Measurements from ENCODE around the gene STK36. TPM values are rescaled to one million over a fixed set of nuclear protein-coding genes. Genes with fewer than 3 reads are reported as not detected.

STK36 gene, protein sequence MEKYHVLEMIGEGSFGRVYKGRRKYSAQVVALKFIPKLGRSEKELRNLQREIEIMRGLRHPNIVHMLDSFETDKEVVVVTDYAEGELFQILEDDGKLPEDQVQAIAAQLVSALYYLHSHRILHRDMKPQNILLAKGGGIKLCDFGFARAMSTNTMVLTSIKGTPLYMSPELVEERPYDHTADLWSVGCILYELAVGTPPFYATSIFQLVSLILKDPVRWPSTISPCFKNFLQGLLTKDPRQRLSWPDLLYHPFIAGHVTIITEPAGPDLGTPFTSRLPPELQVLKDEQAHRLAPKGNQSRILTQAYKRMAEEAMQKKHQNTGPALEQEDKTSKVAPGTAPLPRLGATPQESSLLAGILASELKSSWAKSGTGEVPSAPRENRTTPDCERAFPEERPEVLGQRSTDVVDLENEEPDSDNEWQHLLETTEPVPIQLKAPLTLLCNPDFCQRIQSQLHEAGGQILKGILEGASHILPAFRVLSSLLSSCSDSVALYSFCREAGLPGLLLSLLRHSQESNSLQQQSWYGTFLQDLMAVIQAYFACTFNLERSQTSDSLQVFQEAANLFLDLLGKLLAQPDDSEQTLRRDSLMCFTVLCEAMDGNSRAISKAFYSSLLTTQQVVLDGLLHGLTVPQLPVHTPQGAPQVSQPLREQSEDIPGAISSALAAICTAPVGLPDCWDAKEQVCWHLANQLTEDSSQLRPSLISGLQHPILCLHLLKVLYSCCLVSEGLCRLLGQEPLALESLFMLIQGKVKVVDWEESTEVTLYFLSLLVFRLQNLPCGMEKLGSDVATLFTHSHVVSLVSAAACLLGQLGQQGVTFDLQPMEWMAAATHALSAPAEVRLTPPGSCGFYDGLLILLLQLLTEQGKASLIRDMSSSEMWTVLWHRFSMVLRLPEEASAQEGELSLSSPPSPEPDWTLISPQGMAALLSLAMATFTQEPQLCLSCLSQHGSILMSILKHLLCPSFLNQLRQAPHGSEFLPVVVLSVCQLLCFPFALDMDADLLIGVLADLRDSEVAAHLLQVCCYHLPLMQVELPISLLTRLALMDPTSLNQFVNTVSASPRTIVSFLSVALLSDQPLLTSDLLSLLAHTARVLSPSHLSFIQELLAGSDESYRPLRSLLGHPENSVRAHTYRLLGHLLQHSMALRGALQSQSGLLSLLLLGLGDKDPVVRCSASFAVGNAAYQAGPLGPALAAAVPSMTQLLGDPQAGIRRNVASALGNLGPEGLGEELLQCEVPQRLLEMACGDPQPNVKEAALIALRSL (N-terminal part only)
- total RNA-seq, result 25.7 and 30.6 TPM in 2 replicates

DNA sequence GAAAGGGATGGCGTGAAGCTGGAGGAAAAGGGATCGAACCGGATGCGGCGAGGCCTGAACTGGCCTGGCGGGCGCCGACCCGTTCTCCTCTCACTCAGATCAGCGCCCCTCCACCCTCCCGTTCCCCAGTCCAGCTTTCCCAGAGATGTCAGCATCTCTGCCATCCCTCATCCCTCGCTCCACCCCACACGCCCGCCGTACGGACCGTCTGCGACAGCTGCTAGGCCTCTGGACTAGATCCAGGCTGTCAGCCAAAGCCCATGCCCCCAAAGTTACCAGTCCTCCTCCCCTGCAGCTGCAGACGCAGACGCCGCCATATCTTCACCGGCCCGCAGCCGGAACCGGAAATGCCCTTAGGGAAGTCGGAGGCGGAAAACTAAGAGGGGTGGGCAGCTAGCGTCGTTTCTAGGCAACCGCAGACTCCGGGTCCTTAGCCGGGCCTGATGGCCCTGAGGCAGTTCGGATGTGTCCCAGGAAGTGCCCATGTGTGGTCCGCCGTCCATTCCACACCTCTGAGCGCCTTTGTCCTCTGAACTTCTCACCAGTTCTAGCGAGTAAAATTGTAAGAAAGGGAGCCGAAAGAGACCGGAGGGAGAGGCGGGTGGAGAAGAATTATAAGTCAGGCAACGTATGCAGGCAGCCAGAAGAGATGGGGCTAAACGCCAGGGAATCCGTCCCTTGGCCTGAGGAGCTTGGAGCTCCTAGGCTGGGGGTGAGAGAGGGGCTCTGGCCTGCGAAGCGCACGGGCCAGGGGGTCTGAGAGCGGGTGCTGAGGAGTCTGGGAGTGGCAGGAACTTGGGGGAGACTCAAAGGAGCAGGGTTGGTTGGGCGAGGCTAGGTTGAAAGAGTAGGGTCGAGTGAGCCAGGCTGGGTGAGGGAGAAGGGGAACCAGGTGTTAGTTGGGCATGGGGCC, at the start of gene STK36, which contains the start of gene RNF25:
STK36 (plus strand) TSS at position 433 of the 913 bp plus-strand sequence. CDS start 744 bp downstream, outside the sequence.
RNF25 (minus strand) TSS at position 349 of the 913 bp plus-strand sequence; CDS start at position 317, 32 bp downstream.
- peak; percentile 96 for DNase-seq (ENCODE audit: insufficient read length, low spot score, missing footprints)
- no peaks in the 10 kb centered on the region for H3K9me3 ChIP-seq (ENCODE audit: low read depth, low read length)
- peak within 1 kb of the TSS; percentile 97 for H2AFZ ChIP-seq (ENCODE audit: low read length)
- TF ChIP-seq, protein P1, sequence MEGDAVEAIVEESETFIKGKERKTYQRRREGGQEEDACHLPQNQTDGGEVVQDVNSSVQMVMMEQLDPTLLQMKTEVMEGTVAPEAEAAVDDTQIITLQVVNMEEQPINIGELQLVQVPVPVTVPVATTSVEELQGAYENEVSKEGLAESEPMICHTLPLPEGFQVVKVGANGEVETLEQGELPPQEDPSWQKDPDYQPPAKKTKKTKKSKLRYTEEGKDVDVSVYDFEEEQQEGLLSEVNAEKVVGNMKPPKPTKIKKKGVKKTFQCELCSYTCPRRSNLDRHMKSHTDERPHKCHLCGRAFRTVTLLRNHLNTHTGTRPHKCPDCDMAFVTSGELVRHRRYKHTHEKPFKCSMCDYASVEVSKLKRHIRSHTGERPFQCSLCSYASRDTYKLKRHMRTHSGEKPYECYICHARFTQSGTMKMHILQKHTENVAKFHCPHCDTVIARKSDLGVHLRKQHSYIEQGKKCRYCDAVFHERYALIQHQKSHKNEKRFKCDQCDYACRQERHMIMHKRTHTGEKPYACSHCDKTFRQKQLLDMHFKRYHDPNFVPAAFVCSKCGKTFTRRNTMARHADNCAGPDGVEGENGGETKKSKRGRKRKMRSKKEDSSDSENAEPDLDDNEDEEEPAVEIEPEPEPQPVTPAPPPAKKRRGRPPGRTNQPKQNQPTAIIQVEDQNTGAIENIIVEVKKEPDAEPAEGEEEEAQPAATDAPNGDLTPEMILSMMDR (IDR thresholded peaks at IDR 0.05; ENCODE audit: extremely low read depth, low read depth, low read length), result no peak
- peak within 1 kb of the TSS; percentile 92 for H3K4me2 ChIP-seq (ENCODE audit: insufficient read depth, low read length)
- no peaks in the 10 kb centered on the region for H3K27me3 ChIP-seq (ENCODE audit: insufficient read depth, low read length)
- peak within 1 kb of the TSS; percentile 84 for H3K4me3 ChIP-seq (ENCODE audit: insufficient read depth, low read length)
- peaks cover 18% of the 10 kb centered on the region for H4K20me1 ChIP-seq (ENCODE audit: insufficient read depth, low read length)
- H3K27ac ChIP-seq (ENCODE audit: low read depth, low read length), result peak within 1 kb of the TSS; percentile 93
- peaks cover 53% of the 10 kb centered on the region for H3K79me2 ChIP-seq (ENCODE audit: insufficient read depth, low read length)
- H3K4me1 ChIP-seq (ENCODE audit: insufficient read depth, low read length), result peaks cover 15% of the 10 kb centered on the region
- H3K36me3 ChIP-seq (ENCODE audit: insufficient read depth, low read length), result peaks cover 36% of the 10 kb centered on the region

DNA sequence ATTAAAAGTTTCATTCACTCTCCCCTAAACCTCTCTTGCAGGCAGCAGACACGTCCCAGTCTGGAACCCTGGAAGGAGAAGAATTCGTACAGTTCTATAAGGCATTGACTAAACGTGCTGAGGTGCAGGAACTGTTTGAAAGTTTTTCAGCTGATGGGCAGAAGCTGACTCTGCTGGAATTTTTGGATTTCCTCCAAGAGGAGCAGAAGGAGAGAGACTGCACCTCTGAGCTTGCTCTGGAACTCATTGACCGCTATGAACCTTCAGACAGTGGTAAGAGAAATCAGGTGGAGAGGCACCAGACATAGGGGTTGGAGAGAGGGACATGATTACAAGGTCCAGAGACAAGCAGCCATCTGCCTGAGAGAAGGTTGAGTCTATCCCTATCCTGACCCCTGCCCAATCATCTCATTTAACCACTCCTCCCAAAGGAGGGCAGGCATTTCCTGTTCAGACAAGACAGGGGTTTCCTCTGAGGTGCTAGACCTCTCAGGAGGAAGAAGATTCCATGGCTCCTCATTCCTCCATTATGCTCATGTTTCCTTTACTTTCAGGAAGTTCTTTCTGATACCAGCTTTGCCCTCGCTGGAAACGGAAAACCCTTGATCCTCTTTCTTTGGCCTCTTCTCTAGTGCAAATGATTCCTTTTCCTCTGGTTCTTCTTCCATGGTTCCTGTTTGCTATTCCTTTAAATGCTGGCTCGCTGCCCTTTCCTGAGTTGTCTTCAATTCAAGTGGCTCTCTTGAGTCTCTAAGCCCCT, 49.1 kb upstream of the STK36 start:
- no peak overlapping the region for H2AFZ ChIP-seq (ENCODE audit: low read length)
- no peak overlapping the region for H3K4me2 ChIP-seq (ENCODE audit: insufficient read depth, low read length)
- H4K20me1 ChIP-seq (ENCODE audit: insufficient read depth, low read length), result no peaks in the 10 kb centered on the region
- H3K27ac ChIP-seq (ENCODE audit: low read depth, low read length), result no peak overlapping the region
- TF ChIP-seq, protein P1 (IDR thresholded peaks at IDR 0.05; ENCODE audit: extremely low read depth, low read depth, low read length), result no peak
- H3K27me3 ChIP-seq (ENCODE audit: insufficient read depth, low read length), result no peaks in the 10 kb centered on the region
- H3K4me3 ChIP-seq (ENCODE audit: insufficient read depth, low read length), result no peak overlapping the region
- H3K9me3 ChIP-seq (ENCODE audit: low read depth, low read length), result no peaks in the 10 kb centered on the region
- no peaks in the 10 kb centered on the region for H3K79me2 ChIP-seq (ENCODE audit: insufficient read depth, low read length)
- no peaks in the 10 kb centered on the region for H3K36me3 ChIP-seq (ENCODE audit: insufficient read depth, low read length)
- no peaks in the 10 kb centered on the region for H3K4me1 ChIP-seq (ENCODE audit: insufficient read depth, low read length)
- no peak for DNase-seq (ENCODE audit: insufficient read length, low spot score, missing footprints)

GRCh38 chr2:218623366-218623705, 48.5 kb upstream of the STK36 start:
- Histone ChIP-seq H3K9me3 (ENCODE audit: low read depth, low read length) (no peaks in the 10 kb centered on the region), H3K79me2 (ENCODE audit: insufficient read depth, low read length) (no peaks in the 10 kb centered on the region), H2AFZ (ENCODE audit: low read length) (no peak overlapping the region), H3K27ac (ENCODE audit: low read depth, low read length) (no peak overlapping the region), H3K4me2 (ENCODE audit: insufficient read depth, low read length) (no peak overlapping the region), H4K20me1 (ENCODE audit: insufficient read depth, low read length) (no peaks in the 10 kb centered on the region), H3K4me3 (ENCODE audit: insufficient read depth, low read length) (no peak overlapping the region), H3K4me1 (ENCODE audit: insufficient read depth, low read length) (no peaks in the 10 kb centered on the region), H3K27me3 (ENCODE audit: insufficient read depth, low read length) (no peaks in the 10 kb centered on the region), H3K36me3 (ENCODE audit: insufficient read depth, low read length) (no peaks in the 10 kb centered on the region)
- no peak for DNase-seq (ENCODE audit: insufficient read length, low spot score, missing footprints)
- TF ChIP-seq, protein P1 (IDR thresholded peaks at IDR 0.05; ENCODE audit: extremely low read depth, low read depth, low read length), result no peak

All from osteoblast (primary cell).